ENCODE data around the gene SYCP2L.
"Not testable (repeated sequence)": the region's sequence is repeated elsewhere in the genome, so short reads cannot be mapped to it uniquely, and the experiment has no call there.

The SYCP2L gene

DNA sequence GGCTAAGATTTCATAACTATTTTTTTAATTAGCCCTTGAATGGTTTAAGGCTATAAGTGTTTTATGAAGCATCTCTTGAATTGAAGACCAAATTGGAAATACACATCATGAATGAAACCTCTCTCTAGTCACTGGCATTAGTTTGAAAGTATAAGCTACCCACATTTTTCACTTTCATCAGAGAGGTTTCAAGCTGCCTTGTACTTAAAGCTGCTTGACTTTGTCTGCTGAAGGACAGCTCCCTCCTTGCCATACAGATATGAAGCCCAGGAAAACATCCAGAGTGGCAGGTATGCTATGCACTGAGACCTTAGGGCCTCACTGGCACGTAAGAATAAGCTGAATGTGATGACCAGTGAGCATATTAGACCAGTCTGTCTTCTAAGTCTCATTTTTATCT lies 94.6 kb downstream of the SYCP2L start:
- DNase-seq (ENCODE audit: low read depth), result no peak
- H3K4me3 ChIP-seq (ENCODE audit: low read depth, low read length), result no peak overlapping the region
- TF ChIP-seq, protein P1, sequence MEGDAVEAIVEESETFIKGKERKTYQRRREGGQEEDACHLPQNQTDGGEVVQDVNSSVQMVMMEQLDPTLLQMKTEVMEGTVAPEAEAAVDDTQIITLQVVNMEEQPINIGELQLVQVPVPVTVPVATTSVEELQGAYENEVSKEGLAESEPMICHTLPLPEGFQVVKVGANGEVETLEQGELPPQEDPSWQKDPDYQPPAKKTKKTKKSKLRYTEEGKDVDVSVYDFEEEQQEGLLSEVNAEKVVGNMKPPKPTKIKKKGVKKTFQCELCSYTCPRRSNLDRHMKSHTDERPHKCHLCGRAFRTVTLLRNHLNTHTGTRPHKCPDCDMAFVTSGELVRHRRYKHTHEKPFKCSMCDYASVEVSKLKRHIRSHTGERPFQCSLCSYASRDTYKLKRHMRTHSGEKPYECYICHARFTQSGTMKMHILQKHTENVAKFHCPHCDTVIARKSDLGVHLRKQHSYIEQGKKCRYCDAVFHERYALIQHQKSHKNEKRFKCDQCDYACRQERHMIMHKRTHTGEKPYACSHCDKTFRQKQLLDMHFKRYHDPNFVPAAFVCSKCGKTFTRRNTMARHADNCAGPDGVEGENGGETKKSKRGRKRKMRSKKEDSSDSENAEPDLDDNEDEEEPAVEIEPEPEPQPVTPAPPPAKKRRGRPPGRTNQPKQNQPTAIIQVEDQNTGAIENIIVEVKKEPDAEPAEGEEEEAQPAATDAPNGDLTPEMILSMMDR (IDR thresholded peaks at IDR 0.05; ENCODE audit: low read depth, low read length, missing control alignments), result no peak

- H3K4me3 ChIP-seq (ENCODE audit: low read depth, low read length); DNase-seq (ENCODE audit: low read depth): not testable (repeated sequence)
Observed at GRCh38 chr6:10984959-10985358, 98.1 kb downstream of the SYCP2L start.

DNA sequence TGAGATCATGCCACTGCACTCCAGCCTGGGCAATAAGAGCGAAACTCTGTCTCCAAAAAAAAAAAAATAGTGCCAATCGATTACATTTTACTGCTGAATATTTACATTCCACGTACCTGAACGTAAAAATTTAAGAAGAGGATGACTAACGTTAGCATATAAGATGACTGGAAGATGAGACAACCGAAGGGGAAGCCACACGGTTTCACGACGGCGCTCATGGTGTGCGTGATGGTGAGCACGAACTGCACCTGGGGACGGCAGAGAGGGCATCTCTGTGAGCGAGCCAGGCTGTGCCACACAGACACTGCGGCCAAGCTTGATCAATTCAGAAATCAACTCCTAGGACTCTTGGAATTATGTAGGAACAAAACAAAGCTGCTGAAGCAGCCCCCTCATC lies 102.7 kb downstream of the SYCP2L start:
- no peak for DNase-seq (ENCODE audit: low read depth)
- no peak overlapping the region for H3K4me3 ChIP-seq (ENCODE audit: low read depth, low read length)
- TF ChIP-seq, protein P1 (IDR thresholded peaks at IDR 0.05; ENCODE audit: low read depth, low read length, missing control alignments), result no peak

- H3K4me3 ChIP-seq (ENCODE audit: low read depth, low read length), result no peak overlapping the region
- TF ChIP-seq, protein P1 (IDR thresholded peaks at IDR 0.05; ENCODE audit: low read depth, low read length, missing control alignments), result no peak
- DNase-seq (ENCODE audit: low read depth), result no peak
Observed at GRCh38 chr6:10991115-10991514, 104.3 kb downstream of the SYCP2L start.

DNA sequence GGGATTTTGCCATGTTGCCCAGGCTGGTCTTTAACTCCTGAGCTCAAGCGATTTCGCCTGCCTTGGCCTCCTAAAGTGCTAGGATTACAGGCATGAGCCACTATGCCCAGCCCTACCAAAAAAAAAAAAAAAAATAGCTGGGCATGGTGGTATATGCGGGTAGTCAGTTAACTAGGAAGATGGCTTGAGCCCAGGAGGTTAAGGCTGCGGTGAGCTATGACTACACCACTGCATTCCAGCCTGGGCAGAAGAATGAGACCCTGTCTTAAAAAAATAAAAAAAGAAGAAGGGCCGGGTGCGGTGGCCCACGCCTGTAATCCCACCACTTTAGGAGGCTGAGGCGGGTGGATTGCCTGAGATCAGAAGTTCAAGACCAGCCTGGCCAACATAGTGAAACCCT lies 107.0 kb downstream of the SYCP2L start:
- TF ChIP-seq, protein P1 (IDR thresholded peaks at IDR 0.05; ENCODE audit: low read depth, low read length, missing control alignments), result no peak
- no peak overlapping the region for H3K4me3 ChIP-seq (ENCODE audit: low read depth, low read length)
- no peak for DNase-seq (ENCODE audit: low read depth)

- DNase-seq (ENCODE audit: low read depth), result no peak
- no peak overlapping the region for H3K4me3 ChIP-seq (ENCODE audit: low read depth, low read length)
- TF ChIP-seq, protein P1 (IDR thresholded peaks at IDR 0.05; ENCODE audit: low read depth, low read length, missing control alignments), result no peak
Observed at GRCh38 chr6:10995114-10995707, 108.4 kb downstream of the SYCP2L start.

DNA sequence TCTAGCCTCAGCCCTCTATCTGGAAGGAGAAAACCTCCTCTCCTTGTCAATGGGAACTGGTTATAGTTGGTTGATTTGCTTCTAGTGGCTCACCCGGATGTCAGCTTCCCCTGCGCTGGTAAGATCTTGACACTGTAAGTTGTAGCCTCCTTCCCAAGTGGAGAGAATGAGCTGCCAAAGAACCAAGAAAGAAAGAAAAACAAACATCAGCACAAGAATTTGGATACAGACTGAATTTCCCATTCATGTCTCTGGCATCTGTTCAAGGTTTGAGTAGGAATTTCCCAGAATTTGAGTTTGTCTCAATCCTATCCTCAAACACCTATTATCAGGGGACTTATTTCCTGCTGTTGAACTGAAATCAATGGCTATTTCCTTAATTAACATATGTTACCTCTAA lies 113.1 kb downstream of the SYCP2L start:
- TF ChIP-seq, protein P1 (IDR thresholded peaks at IDR 0.05; ENCODE audit: low read depth, low read length, missing control alignments), result no peak
- H3K4me3 ChIP-seq (ENCODE audit: low read depth, low read length), result no peak overlapping the region
- no peak for DNase-seq (ENCODE audit: low read depth)
